Activated CD4-positive, alpha-beta T cell treated with anti-CD3 and anti-CD28 coated beads for 24 hours (primary cell): ENCODE results near the gene BMX.

Experiments
- DNase-seq, 2 donors: peaks; one replicate each; pipeline ENCODE4 v3.0.0-alpha.2; 2020; ENCODE audit warnings: low read depth in 2 of 2

Gene BMX

GRCh38 chrX:15500497-15500966 lies at the start of gene BMX:
Gene BMX, plus strand, starts transcription at chrX:15500807. Its CDS starts 7,547 bp downstream, at chrX:15508354.
- DNase-seq, result no peak

- DNase-seq, result no peak
Measured at GRCh38 chrX:15451913-15452312, 48.7 kb upstream of the BMX start.

GRCh38 chrX:15464704-15465103 lies 35.9 kb upstream of the BMX start:
- DNase-seq, result no peak

- DNase-seq, result no peak
Measured at GRCh38 chrX:15465347-15465746, 35.3 kb upstream of the BMX start.

- peak in 1 of 2 donors; percentile 0 for DNase-seq
Measured at GRCh38 chrX:15465896-15466651, 34.5 kb upstream of the BMX start.

DNA sequence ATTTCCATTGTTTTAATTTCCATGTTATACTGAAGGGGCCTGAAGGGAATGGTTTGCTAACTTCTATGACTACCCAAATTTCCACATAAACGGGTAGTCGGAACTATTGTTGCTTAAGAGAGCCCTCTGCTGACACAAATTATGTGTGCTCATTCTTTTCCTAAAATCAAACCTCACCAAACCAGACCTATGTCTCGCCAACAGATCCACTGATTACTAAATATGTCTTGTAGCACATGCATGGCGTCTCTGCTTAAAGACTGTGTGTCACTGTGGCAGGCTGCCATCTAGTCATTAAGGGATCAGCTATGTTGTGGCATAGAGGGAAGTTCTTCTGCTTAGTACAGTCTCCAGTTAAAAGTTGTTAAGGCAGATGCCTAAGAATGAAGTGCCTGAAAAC lies 32.6 kb upstream of the BMX start:
- no peak for DNase-seq

GRCh38 chrX:15469613-15470012 lies 31.0 kb upstream of the BMX start:
- DNase-seq, result no peak

DNA sequence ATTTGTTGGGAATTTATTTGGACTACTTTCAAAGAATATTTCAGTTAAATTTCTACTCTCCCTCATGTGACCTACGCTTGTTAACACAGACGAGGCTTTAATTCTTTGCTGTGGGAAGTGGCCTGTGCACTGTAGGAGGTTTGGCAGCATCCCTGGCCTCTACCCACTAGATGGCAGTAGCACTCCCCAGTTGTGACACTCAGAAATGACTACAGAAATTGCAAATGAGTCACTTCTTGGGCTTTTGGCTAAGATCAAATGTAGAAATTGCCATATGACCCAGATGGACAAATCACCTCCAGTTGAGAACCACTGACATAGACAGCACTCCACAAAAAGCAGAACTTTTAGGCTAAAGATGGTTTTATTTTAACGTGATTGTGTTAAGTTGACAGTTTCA lies 29.6 kb upstream of the BMX start:
- peak; percentile 34 to 36 for DNase-seq

DNA sequence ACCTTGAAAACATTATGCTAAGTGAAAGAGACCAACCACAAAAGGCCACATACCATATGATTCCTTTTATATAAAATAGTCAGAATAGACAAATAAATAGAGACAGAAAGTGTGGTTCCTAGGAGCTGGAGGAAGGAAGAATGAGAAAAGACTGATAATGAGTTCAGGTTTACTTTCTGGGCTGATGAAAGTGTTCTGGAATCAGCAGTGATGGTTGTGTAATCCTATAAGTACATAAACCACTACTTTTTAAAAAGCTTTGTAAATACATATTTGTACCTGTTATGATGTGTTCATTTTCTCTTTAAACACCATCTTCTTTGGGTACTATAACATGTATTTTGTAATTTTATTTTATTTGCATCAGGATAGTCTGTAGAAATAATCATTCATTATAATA lies 28.1 kb upstream of the BMX start:
- DNase-seq, result no peak

DNA sequence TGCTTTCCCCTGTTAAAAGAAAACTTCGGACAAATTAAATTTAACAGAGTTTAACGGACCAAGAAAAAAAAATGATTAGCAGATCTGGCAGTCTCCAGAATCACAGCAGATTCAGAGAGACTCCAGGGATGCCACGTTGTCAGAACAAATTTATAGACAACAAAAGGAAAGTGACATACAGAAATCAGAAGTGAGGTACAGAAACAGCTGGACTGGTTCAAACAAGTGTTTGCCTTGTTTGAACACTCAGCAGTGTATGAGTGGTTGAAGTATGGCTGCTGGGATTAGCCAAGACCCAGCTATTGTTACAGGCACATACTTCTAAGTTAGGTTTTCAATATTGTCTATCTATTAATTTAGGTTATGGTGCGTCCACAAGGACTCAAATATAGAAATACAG lies 26.6 kb upstream of the BMX start:
- no peak for DNase-seq

DNA sequence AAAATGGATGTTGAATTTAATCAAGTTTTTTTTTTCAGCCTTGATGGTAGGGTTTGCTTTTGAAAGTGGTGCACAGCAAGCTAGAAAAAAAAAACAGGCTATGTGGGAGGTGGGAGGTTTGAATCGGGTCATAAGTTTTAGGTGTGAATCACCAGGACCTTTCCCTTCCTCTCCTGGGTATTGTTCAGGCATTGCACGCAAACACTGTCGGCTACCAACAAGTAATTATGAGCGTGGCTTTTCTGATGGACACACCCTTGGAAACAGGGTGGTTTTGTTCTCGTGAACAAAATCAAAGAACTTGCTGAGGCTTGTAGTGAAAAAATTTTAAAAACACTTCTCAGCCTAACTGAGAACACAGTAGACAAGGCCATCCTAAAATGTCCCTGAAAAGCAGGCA lies 25.6 kb upstream of the BMX start:
- no peak for DNase-seq

- no peak for DNase-seq
Measured at GRCh38 chrX:15475486-15475885, 25.1 kb upstream of the BMX start.

GRCh38 chrX:15483891-15484290 lies 16.7 kb upstream of the BMX start:
- DNase-seq, result no peak

DNA sequence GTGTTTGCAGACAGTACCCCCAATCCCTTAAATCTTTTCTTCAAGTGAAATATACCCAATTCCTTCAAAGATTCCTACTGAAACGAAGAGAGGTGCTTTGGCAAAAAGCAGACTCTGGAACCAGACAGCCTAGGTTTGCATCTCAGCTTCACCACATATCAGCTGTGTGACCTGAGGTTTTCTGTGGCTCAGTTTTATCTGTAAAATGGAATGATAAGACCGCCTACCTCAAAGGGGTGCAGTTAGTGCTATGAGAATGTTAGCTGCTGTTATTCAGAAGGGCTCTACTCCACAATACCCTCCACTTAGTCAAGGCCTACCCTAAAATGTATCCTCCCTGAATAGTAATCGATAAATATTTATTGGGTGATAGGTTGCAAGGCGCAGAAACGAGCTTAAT lies 8.1 kb upstream of the BMX start:
- no peak for DNase-seq

- DNase-seq, result peak; percentile 39 to 46
Measured at GRCh38 chrX:15493118-15493962, 7.3 kb upstream of the BMX start, which contains the start of gene PIR. Gene PIR, minus strand, starts transcription at chrX:15493333. Its CDS starts 2,076 bp downstream, at chrX:15491257.

- no peak for DNase-seq
Measured at GRCh38 chrX:15495801-15496200, 4.8 kb upstream of the BMX start.

DNA sequence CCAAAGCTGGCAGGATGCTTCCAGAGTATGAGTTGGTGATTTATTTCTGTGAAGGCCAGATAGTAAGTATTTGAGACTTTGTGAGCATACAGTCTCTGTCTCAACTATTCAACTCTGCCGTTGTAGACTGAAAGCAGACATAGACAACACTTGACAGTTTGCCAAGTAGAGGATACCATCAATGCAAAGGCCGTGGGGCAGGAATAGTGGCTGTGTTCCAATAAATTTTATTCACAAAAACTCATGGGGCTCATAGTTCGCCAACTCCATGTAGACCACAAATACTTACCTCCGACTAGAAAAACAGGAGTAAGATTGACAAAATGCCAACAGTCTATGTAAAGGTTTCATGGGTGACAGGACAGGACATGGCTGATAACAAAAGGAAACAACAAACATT lies 3.8 kb upstream of the BMX start:
- no peak for DNase-seq

DNA sequence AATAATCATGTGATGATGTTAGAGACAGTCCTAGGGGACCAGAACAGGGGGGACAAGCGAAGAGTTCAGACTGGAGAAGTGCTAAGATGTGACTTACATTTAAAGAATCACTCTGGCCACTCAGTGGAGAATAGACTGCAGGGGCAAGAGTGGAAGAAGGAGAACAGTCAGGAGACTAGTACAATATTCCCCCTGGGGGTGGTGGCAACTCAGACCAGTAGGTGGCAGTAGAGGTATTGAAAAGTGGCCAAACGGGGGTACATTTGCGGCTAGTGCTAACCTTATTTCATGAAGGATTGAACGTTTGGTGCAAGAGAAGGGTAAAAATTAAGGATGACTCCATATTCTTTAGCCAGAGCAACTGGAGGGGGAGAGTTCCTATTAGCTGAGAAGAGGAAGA lies 2.7 kb upstream of the BMX start:
- peak; percentile 12 to 38 for DNase-seq

GRCh38 chrX:15498741-15499140 lies 1.9 kb upstream of the BMX start:
- no peak for DNase-seq

DNA sequence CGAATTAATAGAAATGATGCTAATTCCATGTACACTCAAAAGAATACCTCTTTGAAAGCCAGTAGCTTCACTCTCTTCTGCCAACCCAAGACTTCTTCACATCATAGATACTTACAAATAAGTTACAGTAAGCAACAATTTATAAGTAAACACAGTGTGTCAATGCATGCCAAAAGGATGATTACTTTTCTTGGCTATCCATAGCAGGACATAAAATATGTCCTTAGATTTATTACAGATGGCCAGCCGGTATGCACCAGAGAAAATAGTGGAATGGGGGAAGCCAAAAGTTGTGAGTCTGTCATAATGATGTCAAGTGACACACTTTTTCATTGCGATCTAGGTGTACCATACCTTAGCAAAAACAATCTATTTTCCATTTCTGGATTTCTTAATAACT lies 631 bp upstream of the BMX start:
- no peak for DNase-seq

GRCh38 chrX:15501506-15501905 lies 899 bp downstream of the BMX start:
- DNase-seq, result no peak

- DNase-seq, result no peak
Measured at GRCh38 chrX:15504661-15505060, 4.1 kb downstream of the BMX start.

DNA sequence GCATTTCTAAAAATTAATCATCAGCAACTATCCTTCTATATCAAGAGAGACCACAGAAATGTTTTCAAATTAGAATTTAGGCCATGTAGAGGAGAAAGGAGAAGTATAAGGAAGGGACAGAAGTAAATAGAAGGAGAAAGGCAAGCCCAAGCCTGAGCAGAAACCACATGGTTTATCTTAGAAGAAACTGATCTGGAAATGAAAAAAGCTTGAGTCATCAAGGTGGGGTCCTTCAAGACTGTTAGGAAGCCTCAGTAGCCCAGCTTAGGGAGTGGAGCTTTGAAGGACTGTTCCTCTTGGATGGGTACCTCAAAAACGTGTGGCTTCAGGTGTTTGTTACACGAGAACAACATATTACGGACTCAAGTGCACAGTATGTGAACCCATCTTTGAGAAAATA lies 4.5 kb downstream of the BMX start:
- no peak for DNase-seq
